ENCODE data around the gene LUC7L3. TPM values are rescaled to one million over a fixed set of nuclear protein-coding genes. Genes with fewer than 3 reads are reported as not detected.

LUC7L3 gene
- total and polyA plus RNA-seq, 2 donors (not counting 3 experiments of a cell fraction or from before 2014, with no cell fraction given) = 70.9 to 113 TPM

GRCh38 chr17:50767030-50767429 is 47.6 kb downstream of the LUC7L3 start:
- intact Hi-C loops (cut with micrococcal nuclease) (no loop called here), dilution Hi-C loops (cut with MboI; ENCODE audit: extremely low pct_ligation_motif_present, low sequenced_read_pairs) (no loop called here)
- Histone ChIP-seq H3K4me2 (ENCODE audit: insufficient read depth, low read length) (no peak overlapping the region), H3K9me3 (replicated peaks; ENCODE audit: control insufficient read depth, insufficient read depth, low read length) (no peaks in the 10 kb centered on the region), H3K4me3 (replicated peaks in 1 of 3; ENCODE audit: insufficient read depth in 1 of 3, low read depth in 1 of 3, low read length in 3 of 3) (no peak overlapping the region), H3K27ac (ENCODE audit: insufficient read depth, low read depth, low read length) (no peak overlapping the region), H3K79me2 (ENCODE audit: control insufficient read depth, insufficient read depth, low read length) (no peaks in the 10 kb centered on the region), H3K9ac (replicated peaks; ENCODE audit: extremely low read depth, insufficient read depth, low read length) (no peak overlapping the region), H2AFZ (ENCODE audit: low read depth, low read length) (no peak overlapping the region), H3K27me3 (ENCODE audit: control insufficient read depth in 2 of 2, insufficient read depth in 2 of 2, low read length in 2 of 2) (peaks cover 7 to 9% of the 10 kb centered on the region in 2 experiments), H3K9me1 (replicated peaks; ENCODE audit: control insufficient read depth, extremely low read depth, insufficient read depth, low read length) (no peaks in the 10 kb centered on the region), H4K20me1 (replicated peaks; ENCODE audit: control insufficient read depth, extremely low read depth, insufficient read depth, low read length) (no peaks in the 10 kb centered on the region), H3K36me3 (ENCODE audit: control insufficient read depth in 2 of 2, extremely low read depth in 1 of 2, insufficient read depth in 2 of 2, low read length in 2 of 2) (no peaks in the 10 kb centered on the region), H3K4me1 (ENCODE audit: control insufficient read depth, extremely low read depth, insufficient read depth, low read length) (no peaks in the 10 kb centered on the region)
- no peak for DNase-seq (ENCODE audit: low read depth, low spot score)
- CTCF ChIA-PET = interaction anchor here (1.6 kb wide), 2 partner anchors 17 to 85 kb away, joined by 3 to 10 read pairs; no protein-coding TSS in a partner anchor
- no peak for FAIRE-seq
- TF ChIP-seq GATA2 (IDR thresholded peaks at IDR 0.05; ENCODE audit: insufficient read depth, insufficient read length, low read depth, low read length) (no peak), FOS (IDR thresholded peaks at IDR 0.05; ENCODE audit: borderline replicate concordance, insufficient read depth, low read length) (no peak), CTCF (IDR thresholded peaks at IDR 0.05; ENCODE audit: extremely low read depth in 1 of 2, insufficient read depth in 1 of 2, low read depth in 1 of 2, low read length in 2 of 2) (no peak), MYC (IDR thresholded peaks at IDR 0.05; ENCODE audit: low read depth, low read length) (no peak), EZH2 (IDR thresholded peaks at IDR 0.05; ENCODE audit: borderline replicate concordance, low read depth, low read length, severe bottlenecking) (no peak), POLR2AphosphoS5 (IDR thresholded peaks at IDR 0.05; ENCODE audit: insufficient read depth, low read depth, low read length) (no peak), JUN (IDR thresholded peaks at IDR 0.05; ENCODE audit: borderline replicate concordance, insufficient read depth, insufficient read length, low read depth) (no peak), POLR2A (IDR thresholded peaks at IDR 0.05; ENCODE audit: low read depth, low read length) (no peak), MAX (IDR thresholded peaks at IDR 0.05; ENCODE audit: insufficient read depth, insufficient read length) (no peak)
- POLR2A ChIA-PET = no interaction called here
- no TSS peak for BruUV-seq (replicated peaks)
